ENCODE data around the gene TIGD4. TPM values are rescaled to one million over a fixed set of nuclear protein-coding genes. Genes with fewer than 3 reads are reported as not detected.

The TIGD4 gene
- under 0.01 and 0.10 TPM in 2 replicates for total RNA-seq (2014; rRNA removed; shearing (Covaris generic))

- DNase-seq (ENCODE audit: low read depth): peak; percentile 95
These were observed at the start of gene TIGD4, which contains the start of gene ARFIP1 for GRCh38 chr4:152779513-152780266. TSS of gene TIGD4 (minus strand) at chr4:152779730. CDS start at chr4:152771004, 8,726 bp downstream. TSS of gene ARFIP1 (plus strand) at chr4:152779954. CDS start at chr4:152829634, 49,680 bp downstream.

GRCh38 chr4:152828122-152828521 is 48.6 kb upstream of the TIGD4 start:
- DNase-seq (ENCODE audit: low read depth): no peak

GRCh38 chr4:152825336-152825735 is 45.8 kb upstream of the TIGD4 start:
- DNase-seq (ENCODE audit: low read depth): no peak

- DNase-seq (ENCODE audit: low read depth): no peak
These were observed 45.0 kb upstream of the TIGD4 start for GRCh38 chr4:152824561-152824960.

DNA sequence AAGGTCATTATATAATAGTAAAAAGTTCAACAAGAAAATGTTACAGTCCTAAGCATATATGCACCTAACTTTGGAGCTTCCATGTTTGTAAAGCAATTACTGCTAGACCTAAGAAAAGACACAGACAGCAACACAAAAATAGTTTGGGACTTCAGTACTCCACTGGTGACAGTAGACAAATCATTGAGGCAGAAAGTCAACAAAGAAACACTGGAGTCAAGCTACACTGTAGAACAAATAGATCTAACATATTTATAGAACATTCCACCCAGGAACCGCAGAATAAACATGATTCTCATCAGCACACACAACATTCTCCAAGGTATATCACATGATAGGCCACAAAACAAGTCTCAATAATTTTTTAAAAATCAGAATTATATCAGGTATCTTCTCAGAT is 42.8 kb upstream of the TIGD4 start:
- DNase-seq (ENCODE audit: low read depth): no peak

GRCh38 chr4:152820073-152820472 is 40.5 kb upstream of the TIGD4 start:
- no peak for DNase-seq (ENCODE audit: low read depth)

- no peak for DNase-seq (ENCODE audit: low read depth)
These were observed 39.6 kb upstream of the TIGD4 start for GRCh38 chr4:152819026-152819645.

GRCh38 chr4:152817331-152817730 is 37.8 kb upstream of the TIGD4 start:
- no peak for DNase-seq (ENCODE audit: low read depth)

- DNase-seq (ENCODE audit: low read depth): no peak
These were observed 35.5 kb upstream of the TIGD4 start for GRCh38 chr4:152815078-152815477.

DNA sequence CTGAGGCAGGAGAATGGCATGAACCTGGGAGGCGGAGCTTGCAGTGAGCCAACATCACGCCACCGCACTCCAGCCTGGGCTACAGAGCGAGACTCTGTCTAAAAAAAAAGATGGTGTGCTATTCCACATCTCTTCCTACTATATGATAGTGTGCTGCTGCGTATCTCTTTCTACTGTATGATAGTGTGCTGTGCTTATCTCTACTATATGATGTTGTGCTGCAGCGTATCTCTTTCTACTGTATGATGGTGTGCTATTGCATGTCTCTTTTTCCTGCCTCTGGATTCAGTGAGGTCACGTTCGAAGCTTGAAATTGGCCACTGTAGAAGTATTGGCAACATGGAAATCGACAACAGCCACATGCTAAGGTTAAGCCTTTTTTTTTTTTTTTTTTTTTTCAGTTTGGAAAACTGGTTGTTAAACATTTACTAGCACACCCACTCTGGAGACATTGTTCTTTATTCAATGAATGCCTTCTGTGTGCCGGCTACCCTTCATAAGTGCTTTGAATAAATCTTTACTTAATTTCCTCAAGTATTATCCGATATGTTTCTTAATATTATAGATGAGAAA is 31.3 kb upstream of the TIGD4 start:
- DNase-seq (ENCODE audit: low read depth): no peak

GRCh38 chr4:152808670-152809069 is 29.1 kb upstream of the TIGD4 start:
- DNase-seq (ENCODE audit: low read depth): no peak

GRCh38 chr4:152807294-152807829 is 27.8 kb upstream of the TIGD4 start:
- peak; percentile 76 for DNase-seq (ENCODE audit: low read depth)

DNA sequence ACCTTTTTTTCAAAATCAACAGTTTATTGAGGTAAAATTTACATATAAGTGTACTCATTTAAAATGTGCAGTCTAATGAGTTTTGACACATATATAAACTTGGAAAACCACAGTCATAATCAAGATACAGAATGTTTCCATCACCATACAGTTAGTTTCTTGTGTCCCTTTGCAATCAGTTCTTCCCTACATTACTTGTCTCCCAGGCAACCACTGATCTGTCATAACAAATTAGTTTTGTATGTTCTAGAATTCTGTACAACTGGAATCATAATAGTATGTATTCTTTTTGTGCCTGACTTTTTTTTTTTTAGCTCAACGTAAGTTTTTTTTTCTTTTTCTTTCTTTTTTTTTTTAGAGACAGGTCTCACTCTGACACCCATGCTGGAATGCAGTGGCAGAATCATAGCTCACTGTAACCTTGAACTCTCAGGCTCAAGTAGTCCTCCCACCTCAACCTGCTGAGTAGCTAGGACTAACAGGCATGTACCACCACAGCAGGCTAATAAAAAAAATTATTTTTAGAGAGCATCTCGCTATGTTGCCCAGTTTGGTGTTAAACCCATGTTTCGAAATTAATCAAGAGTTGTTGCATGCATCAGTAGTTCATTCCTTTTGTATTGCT is 27.1 kb upstream of the TIGD4 start:
- DNase-seq (ENCODE audit: low read depth): no peak

- no peak for DNase-seq (ENCODE audit: low read depth)
These were observed 26.3 kb upstream of the TIGD4 start for GRCh38 chr4:152805818-152806217.

DNA sequence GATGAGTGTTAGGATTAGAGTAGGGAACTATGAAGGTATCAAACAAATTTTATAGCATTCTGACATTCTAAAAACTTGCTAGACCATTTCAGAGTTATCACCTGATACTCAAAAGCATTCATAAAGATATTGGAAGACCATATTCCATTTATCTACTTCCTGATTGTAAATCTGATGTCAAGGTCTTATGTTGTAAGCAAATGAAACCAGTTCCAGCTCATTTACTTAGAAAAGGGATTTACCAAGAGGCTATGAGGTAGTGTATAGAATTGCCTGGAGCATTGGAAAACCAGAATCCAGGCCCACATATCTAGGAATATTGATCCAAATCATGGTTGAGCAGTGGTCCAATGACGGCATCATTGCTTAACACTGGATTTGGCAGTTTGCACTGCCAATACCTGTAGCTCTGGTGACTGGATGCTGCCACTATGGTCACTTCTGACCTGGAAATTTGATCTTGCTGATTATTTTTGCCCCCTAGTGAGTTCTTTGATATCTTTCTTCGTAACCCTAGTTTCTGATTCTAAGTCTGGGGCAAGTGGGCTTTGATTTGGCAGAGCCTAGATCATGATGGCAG is 25.6 kb upstream of the TIGD4 start:
- no peak for DNase-seq (ENCODE audit: low read depth)

- no peak for DNase-seq (ENCODE audit: low read depth)
These were observed 24.0 kb upstream of the TIGD4 start for GRCh38 chr4:152803541-152803940.

DNA sequence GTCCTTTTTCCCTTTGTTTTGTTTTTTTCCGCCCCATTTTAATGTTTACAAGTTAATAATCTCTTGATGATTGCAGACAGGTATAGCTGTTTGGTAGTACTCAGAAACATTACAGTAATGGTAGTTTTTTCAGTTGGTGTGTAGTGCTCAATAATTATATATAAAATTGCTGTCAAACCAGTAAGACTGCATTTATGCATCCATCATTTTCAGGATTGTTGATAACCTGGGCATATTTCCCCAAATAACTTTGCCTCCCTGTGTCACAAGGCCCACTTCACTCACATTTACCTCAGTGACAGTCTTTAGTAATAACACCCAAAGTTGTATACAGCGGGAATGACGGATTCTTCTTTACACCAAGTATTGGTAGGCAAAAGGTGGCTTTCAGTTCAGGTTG is 16.4 kb upstream of the TIGD4 start:
- no peak for DNase-seq (ENCODE audit: low read depth)

DNA sequence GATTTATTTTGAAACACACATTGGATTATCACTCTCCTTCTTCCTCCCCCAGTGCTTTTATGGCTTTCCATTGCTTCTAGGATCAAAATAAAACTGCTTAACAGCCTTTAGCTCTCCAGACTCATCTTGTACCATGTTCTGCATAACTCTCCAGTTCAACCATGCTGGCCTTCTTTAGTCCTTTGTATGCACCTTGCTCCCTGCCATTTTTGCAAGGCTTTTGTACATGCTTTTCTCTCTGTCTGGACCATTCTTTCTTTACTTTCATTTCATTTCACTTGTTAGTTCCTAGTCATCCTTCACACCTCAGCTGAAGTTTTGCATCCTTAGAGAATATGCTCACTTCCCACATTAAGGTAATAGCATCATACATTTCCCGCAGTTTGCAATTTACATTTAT is 7.1 kb upstream of the TIGD4 start:
- DNase-seq (ENCODE audit: low read depth): no peak

DNA sequence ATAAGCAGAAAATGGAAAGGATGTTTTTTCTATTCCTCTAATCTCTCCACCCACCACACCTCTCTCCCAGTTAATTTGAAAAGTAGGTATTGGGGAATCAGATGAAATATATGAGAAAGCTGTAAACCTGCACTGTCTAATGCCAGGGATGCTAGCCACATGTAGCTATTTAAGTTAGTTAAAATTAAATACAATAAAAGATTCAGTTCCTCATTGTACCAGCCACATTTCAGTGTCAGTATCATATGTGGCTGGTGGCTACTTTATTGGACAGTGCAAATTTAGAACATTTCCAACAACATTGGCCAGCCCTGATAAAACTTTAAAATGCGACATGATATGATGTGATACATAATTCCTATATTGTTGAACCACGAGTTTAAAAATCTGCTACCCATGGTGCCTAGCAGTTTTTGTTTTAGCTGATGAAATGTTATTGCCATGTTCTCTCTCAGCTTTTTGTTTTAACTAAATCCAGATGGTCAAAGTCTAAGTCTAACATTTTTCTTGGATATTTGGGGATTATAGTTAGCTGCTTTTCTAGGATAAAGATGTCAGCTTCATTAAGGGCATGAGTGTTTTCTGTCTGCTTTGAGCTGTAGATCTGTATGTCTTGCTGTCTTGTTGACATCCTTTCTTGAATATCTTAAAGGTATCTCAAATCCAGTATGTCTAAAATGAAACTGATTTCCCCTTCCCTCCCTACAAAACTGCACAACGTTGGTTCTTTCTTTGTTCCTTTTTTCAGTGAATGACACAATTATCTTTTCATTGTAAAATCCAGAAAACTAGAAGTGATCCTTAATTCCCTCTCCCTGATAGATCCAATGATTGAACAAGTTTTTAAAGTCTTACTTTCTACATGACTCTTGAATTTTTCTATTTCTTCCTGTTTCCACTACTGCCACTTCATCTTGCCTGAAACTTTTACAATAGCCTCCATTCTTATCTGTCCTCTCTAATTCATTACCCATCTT is 6.4 kb upstream of the TIGD4 start:
- no peak for DNase-seq (ENCODE audit: low read depth)

DNA sequence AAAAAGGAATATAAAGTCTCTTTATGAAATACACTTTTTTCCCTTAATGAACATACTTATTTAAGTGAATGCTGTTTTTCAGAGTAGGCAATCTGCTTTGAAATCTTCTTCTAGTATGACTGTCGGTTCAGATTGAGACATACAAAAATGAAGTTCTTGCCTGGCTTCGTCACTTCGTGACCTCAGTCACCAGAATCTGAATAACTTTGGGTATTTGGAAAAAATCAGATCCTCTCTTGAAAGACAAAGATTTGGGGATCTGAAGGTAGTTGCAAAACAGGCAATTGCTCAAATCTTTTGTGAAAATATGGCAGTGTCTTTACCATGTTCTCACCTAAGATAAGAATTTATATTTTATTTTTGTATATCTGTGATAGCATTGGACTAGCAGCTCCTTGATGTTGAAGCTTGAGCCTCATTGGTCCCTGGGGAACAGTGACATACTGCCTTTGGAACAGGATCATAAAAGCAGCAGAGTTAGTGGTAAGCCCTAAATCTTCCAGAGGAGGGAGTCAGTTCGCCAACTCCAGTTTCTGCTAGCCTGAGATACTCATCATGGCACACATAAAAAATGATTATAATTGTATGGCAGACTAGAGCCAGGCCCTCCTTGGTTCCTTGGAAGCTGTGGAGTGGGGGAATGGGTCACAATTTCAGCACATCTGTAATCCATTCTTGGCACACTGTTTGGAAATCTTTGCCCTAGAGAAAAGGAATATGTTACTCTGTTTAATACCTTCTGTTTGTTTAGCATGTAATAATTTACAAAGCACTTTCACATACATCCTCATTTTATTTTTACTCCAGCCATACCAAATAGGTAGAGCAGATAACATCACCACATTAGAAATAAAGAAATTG is 5.2 kb upstream of the TIGD4 start:
- peak; percentile 26 for DNase-seq (ENCODE audit: low read depth)

Measured in RPMI7951 (cell line).